ENCODE data around the gene VPS54.
A peak's percentile ranks its signal among the peaks of the same experiment; 100 is the strongest.
"Not testable (repeated sequence)": the region's sequence is repeated elsewhere in the genome, so short reads cannot be mapped to it uniquely, and the experiment has no call there.

VPS54 gene

DNA sequence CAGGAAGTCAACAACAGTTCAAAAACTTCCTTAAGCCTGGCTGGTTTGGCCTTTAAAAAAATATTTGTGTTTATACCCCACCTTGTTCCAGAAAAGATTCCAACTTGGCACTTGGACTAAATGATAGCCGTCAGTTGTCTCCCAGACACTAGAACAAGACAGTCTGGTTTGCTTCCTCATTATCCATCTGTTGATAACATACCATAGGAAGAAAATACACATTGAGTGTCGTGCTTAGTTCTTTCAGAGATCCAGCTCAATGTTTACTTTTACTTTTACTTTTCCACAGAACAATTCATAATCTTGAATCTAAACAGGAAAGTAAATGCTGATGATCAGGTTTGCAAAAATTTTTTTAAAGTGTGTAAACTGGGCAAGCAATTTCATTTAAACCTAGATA, 2.4 kb upstream of the VPS54 start:
- no peak for DNase-seq

GRCh38 chr2:64019975-64020528, 824 bp upstream of the VPS54 start:
- DNase-seq = no peak

DNA sequence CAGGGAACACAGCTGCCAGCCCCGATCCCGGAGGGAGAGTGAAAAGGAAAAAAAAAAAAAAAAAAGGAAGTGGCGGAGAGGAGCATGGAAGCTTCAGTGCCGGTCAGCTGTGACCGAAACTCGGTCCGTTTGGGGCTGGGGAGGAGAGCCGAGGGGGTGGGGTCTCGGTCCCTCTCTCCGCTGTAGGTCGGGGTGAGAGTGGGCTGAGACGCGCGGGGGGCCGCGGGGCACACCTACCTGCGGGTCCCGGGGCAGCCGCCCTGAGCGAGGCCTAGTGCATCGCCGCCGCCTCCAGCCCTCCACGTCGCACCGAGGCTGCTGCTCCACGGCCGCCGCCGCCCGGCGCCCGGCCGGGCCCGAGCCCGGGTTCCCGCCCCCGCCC, 536 bp downstream of the VPS54 start:
- DNase-seq = peak in 1 of 2 donors; percentile 67

- peak in 1 of 2 donors; percentile 41 for DNase-seq
Measured at GRCh38 chr2:64017811-64018700, 1.2 kb downstream of the VPS54 start.

DNA sequence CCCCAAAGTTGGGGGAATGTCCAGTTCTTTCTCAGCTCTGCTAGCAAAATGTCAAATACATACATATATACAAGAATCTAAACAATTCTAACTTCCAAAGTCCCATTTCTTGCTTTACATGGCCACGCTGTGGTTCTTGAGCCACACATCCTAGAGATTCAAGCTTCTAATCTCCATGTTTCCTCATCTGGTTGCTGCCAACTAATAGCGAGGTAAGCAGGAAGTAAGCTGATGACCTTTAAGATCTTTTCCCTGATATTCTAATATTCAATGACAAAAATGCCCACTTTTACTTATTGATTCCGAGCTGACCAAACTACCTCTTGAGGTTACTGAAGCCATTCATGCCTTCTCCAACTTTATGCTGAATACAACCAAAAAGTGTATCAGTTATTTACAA, 3.3 kb downstream of the VPS54 start:
- no peak for DNase-seq

GRCh38 chr2:64015391-64015790, 3.8 kb downstream of the VPS54 start:
- no peak for DNase-seq

- DNase-seq = no peak
Measured at GRCh38 chr2:64014628-64015027, 4.6 kb downstream of the VPS54 start.

DNA sequence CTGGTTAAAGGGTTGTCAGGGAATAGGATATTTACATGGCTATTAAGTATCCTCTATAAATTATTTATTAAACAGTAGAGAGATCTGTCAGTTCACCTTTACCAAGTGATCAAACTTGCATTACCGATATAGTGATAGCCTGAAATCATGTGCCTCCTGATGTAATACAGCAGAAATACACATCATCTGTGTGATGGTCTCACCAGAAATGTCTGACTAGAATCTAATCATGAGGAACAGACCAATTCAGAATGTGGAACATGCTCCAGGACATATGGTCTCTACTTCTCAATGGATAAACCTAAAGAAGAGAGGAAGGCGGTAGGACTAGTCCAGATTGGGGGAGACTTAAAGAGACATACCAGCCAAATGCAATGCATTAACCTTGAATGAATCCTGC, 6.2 kb downstream of the VPS54 start:
- no peak for DNase-seq

- no peak for DNase-seq
Measured at GRCh38 chr2:64012115-64012514, 7.1 kb downstream of the VPS54 start.

DNA sequence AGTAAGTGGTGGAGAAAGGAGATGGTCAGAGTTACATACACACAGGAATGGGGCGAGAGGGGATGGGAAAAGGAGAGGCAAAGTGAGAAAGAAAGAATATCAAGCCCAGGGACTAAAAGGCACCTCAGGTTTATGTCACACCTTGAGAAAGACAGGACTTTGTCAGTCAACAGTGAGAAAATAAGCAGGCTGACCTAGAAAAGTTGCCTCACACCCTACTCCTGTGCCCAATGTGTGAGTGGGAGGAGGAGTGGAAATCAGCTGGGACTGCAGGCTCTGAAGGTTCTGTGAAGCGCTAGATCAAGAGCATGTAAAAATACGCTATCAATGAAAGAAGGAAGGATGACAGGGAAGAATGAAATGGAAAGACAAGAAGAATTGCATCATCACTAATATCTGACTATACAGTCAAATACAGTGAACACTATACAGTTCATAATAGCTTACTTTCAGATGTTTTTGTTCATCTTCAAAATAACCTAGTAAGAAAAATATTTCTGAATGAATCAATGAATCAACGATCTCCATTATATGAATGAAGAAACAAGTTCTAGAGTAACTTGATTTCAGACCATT, 10.7 kb downstream of the VPS54 start:
- DNase-seq = no peak

- no peak for DNase-seq
Measured at GRCh38 chr2:64007924-64008323, 11.3 kb downstream of the VPS54 start.

DNA sequence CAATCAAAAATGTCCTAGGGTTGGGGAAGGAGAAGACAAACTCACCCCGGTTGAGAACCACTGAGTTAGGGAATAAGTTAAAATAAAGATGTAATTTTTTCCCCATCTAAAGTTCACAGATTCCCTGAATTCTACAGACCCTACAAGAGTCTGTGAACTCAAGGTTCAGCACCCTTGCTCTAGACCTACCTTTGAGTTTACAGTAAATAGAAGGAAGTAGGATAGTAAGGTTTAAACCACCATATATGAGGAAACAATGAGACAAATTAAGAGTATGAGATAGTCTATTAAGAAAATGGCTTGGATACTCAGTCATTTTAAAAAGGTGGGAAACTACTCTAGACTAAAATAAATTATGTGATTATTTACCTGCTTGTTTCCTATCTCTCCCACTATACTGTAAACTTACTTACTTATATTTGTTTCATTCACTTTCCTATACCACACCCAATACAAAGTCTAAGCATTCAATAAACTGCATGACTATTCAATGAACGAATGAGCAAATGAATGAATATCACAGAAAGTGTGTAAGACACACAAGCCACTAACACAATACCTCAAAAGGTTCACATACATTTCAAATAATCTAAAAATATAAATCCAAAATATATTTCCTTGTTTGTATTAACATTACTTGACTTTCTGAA, 13.4 kb downstream of the VPS54 start:
- DNase-seq = no peak

- DNase-seq = no peak
Measured at GRCh38 chr2:64003239-64003638, 16.0 kb downstream of the VPS54 start.

DNA sequence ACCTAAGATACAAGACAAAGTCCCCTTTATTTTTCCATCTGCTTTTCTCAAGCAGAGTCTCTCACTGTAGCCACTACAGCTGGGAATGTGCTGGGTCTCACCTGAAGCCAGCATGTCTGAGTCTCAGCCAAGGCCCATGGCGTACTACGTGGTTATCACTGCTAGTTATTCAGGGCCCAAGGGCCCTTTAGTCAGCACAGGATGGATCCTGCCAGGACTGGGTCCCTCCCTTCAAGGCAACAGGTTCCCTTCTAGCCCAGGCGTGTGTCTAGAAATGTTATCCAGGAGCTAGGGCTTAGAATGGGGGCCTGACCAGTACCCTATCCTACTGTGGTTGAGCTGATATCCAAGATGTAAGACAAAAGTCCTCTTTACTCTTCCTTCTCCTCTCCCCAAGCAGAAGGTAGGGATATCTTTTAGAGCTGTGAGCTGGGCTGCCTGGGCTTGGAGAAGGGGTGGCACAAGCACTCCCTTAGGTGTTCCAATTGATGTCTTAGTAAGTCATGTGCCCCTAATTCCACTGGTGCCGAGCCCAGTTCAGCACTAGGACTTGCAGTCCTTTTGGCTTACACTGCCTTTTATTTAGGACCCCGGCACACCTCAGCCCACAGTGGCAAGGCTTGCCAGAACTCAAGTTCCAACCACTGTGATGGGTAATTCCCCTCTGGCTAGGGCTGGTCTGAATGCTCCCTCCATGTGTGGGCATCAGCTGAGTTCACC, 17.7 kb downstream of the VPS54 start:
- no peak for DNase-seq

DNA sequence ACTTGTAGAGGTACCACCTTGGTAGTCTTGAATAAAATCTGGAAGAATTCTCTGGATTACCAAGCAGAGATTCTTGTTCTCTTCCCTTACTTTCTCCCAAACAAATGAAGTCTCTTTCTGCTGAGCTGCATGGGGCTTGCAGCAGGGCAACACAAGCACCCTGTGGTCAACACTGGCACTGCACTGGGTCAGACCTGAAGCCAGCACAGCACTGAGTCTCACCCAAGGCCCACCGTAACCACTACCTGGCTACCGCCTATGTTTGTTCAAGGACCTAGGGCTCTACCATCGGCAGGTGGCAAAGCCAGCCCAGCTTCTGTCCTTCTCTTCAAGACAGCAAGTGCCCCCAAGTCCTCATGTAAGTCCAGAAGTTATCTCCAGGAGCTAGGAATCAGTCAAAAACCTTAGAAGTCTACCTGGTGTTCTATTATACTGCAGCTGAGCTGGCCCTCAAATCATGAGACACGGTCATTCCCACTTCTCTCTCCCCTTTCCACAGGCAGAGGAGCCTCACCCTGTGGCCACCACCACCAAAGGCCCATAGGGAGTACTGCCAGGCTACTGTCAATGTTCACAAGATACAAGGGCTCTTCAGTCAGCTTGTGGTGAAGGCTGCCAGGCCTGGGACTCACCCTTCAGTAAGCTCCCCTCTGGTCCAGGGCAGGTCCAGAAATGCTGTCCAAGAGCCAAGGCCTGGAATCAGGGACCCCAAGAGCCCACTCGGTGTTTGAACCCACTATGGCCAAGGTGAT, 18.4 kb downstream of the VPS54 start:
- DNase-seq = no peak

DNA sequence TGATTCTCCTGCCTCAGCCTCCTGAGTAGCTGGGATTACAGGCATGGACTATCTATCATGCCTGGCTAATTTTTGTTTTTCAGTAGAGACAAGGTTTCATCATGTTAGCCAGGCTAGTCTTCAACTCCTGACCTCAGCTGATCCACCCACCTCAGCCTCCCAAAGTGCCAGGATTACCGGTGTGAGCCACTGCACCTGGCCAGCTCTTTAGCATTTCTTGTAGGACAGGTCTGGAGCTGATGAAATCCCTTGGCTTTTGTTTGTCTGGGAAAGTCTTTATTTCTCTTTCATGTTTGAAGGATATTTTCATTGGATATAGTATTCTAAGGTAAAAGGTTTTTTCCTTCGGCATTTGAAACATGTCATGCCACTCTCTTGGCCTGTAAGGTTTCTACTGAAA, 20.2 kb downstream of the VPS54 start:
- DNase-seq = no peak

- not testable (repeated sequence) for DNase-seq
Measured at GRCh38 chr2:63996582-63997198, 22.5 kb downstream of the VPS54 start.

- not testable (repeated sequence) for DNase-seq
Measured at GRCh38 chr2:63994329-63995070, 24.7 kb downstream of the VPS54 start.

GRCh38 chr2:63993871-63994270, 25.4 kb downstream of the VPS54 start:
- no peak for DNase-seq

DNA sequence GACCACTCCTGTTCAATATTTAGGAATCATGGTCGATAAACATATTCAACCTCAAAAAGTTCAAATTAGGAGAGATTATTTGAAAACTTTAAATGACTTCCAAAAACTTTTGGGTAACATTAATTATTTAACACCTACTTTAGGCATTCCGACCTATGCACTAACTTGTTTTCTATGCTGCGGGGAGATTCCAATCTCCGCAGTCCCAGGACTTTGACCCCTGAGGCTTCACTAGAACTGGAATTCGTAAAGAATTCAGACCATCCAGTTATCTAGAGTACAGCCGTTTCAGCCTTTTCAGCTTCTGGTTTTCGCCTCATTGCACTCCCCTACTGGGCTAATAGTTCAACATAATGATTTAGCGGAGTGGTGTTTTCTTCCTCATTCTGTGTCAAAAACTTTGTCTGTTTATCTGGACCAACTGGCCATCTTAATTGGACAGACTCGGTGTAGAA, 26.1 kb downstream of the VPS54 start:
- DNase-seq = not testable (repeated sequence)

Data from hippocampal formation (tissue), 2 donors.